GM19043 (cell line): ENCODE measurements around the gene BLM.
A peak's percentile ranks its signal among the peaks of the same experiment; 100 is the strongest.
"Not testable (repeated sequence)": the region's sequence is repeated elsewhere in the genome, so short reads cannot be mapped to it uniquely, and the experiment has no call there.

Source experiments
- ATAC-seq: cut with Tn5 transposase; IDR thresholded peaks from one replicate; pipeline ENCODE4 v1.9.1; 2021; ENCODE audit warnings: low read depth; ENCODE audit not compliant: unreplicated experiment

BLM gene

GRCh38 chr15:90716976-90717821 lies at the start of gene BLM:
BLM (plus strand) TSS chr15:90717346; CDS start chr15:90747393, 30,047 bp downstream.
- ATAC-seq, result peak; percentile 98

GRCh38 chr15:90667755-90668345 lies 49.3 kb upstream of the BLM start:
- not testable (repeated sequence) for ATAC-seq

- ATAC-seq, result not testable (repeated sequence)
These were observed 46.5 kb upstream of the BLM start for GRCh38 chr15:90670631-90671030.

- no peak for ATAC-seq
These were observed 45.9 kb upstream of the BLM start for GRCh38 chr15:90671216-90671615.

GRCh38 chr15:90673357-90673756 lies 43.8 kb upstream of the BLM start:
- not testable (repeated sequence) for ATAC-seq

GRCh38 chr15:90674476-90674875 lies 42.7 kb upstream of the BLM start:
- no peak for ATAC-seq

GRCh38 chr15:90675464-90675863 lies 41.7 kb upstream of the BLM start:
- ATAC-seq, result no peak

- ATAC-seq, result no peak
These were observed 39.0 kb upstream of the BLM start for GRCh38 chr15:90677807-90678790.

GRCh38 chr15:90679959-90680358 lies 37.2 kb upstream of the BLM start:
- no peak for ATAC-seq

- no peak for ATAC-seq
These were observed 36.7 kb upstream of the BLM start for GRCh38 chr15:90680371-90680935.

GRCh38 chr15:90681056-90681455 lies 36.1 kb upstream of the BLM start:
- no peak for ATAC-seq

- ATAC-seq, result no peak
These were observed 35.7 kb upstream of the BLM start for GRCh38 chr15:90681480-90681879.

- ATAC-seq, result no peak
These were observed 33.8 kb upstream of the BLM start for GRCh38 chr15:90683371-90683770.

GRCh38 chr15:90683876-90684275 lies 33.3 kb upstream of the BLM start:
- no peak for ATAC-seq

GRCh38 chr15:90684281-90684680 lies 32.9 kb upstream of the BLM start:
- no peak for ATAC-seq

- peak; percentile 3 for ATAC-seq
These were observed 31.3 kb upstream of the BLM start for GRCh38 chr15:90685591-90686434.

- peak; percentile 84 for ATAC-seq
These were observed 30.5 kb upstream of the BLM start for GRCh38 chr15:90686435-90687218.

- not testable (repeated sequence) for ATAC-seq
These were observed 27.7 kb upstream of the BLM start for GRCh38 chr15:90689326-90689961.
